ENCODE data around the gene RPS21.

The RPS21 gene

GRCh38 chr20:62369815-62370114 lies 17.1 kb upstream of the RPS21 start:
- Histone ChIP-seq H4K8ac (ENCODE audit: low read length) (peak overlapping the region; percentile 66), H2BK12ac (ENCODE audit: low read length in 2 of 2) (peak overlapping the region; percentile 22 to 95), H3K23ac (ENCODE audit: low read length in 2 of 2) (no peak overlapping the region), H2BK5ac (ENCODE audit: low read depth, low read length, poor library complexity, severe bottlenecking) (peak overlapping the region; percentile 96), H3K27me3 (ENCODE audit: control insufficient read depth in 1 of 2, insufficient read depth in 1 of 2, low read length in 2 of 2) (peaks cover 0 to 3% of the 10 kb centered on the region in 2 experiments), H4K91ac (ENCODE audit: low read length) (peak overlapping the region; percentile 71), H2AFZ (ENCODE audit: low read depth, low read length) (no peak overlapping the region), H3K18ac (ENCODE audit: low read depth in 1 of 2, low read length in 2 of 2) (peak overlapping the region; percentile 49 to 96), H3K4me3 (ENCODE audit: insufficient read depth in 1 of 2, low read depth in 1 of 2, low read length in 2 of 2) (no peak overlapping the region), H3K4ac (ENCODE audit: low read depth in 1 of 2, low read length in 2 of 2) (peak overlapping the region; percentile 67 to 79), H2BK120ac (ENCODE audit: low read depth, low read length) (peak overlapping the region; percentile 77), H3K4me1 (ENCODE audit: control insufficient read depth, insufficient read depth, low read depth, low read length) (peaks cover 71% of the 10 kb centered on the region), H3K4me2 (ENCODE audit: low read length, poor library complexity, severe bottlenecking) (peak overlapping the region; percentile 44), H3K14ac (ENCODE audit: low read length in 2 of 2) (peak overlapping the region in 1 of 2 experiments; percentile 77), H3K9me3 (ENCODE audit: control insufficient read depth, low read length) (no peaks in the 10 kb centered on the region), H2AK5ac (ENCODE audit: low read length, severe bottlenecking) (peak overlapping the region; percentile 85), H2BK15ac (ENCODE audit: low read depth, poor library complexity, severe bottlenecking) (peak overlapping the region; percentile 83), H3K79me1 (replicated peaks; ENCODE audit: low read length, poor library complexity, severe bottlenecking) (no peaks in the 10 kb centered on the region), H3K27ac (ENCODE audit: low read length, poor library complexity, severe bottlenecking) (peak overlapping the region; percentile 93), H3K36me3 (ENCODE audit: control insufficient read depth in 1 of 2, insufficient read depth in 2 of 2, low read depth in 1 of 2, low read length in 2 of 2) (peaks cover 0 to 10% of the 10 kb centered on the region in 2 experiments), H3K9ac (ENCODE audit: low read length) (no peak overlapping the region)
- WGBS: 57% methylated on average over 4 of the region's 4 CpGs
- DNase-seq: no peak

- H2BK15ac ChIP-seq (ENCODE audit: low read depth, poor library complexity, severe bottlenecking): peak overlapping the region; percentile 83
- no peaks in the 10 kb centered on the region for H3K9me3 ChIP-seq (ENCODE audit: control insufficient read depth, low read length)
- H3K4ac ChIP-seq (ENCODE audit: low read depth in 1 of 2, low read length in 2 of 2): peak overlapping the region; percentile 67 to 79
- H2AFZ ChIP-seq (ENCODE audit: low read depth, low read length): no peak overlapping the region
- H3K4me2 ChIP-seq (ENCODE audit: low read length, poor library complexity, severe bottlenecking): peak overlapping the region; percentile 44
- H2BK12ac ChIP-seq (ENCODE audit: low read length in 2 of 2): peak overlapping the region; percentile 94 to 96
- peaks cover 71% of the 10 kb centered on the region for H3K4me1 ChIP-seq (ENCODE audit: control insufficient read depth, insufficient read depth, low read depth, low read length)
- WGBS: 40% methylated on average over 19 of the region's 19 CpGs
- H3K79me1 ChIP-seq (replicated peaks; ENCODE audit: low read length, poor library complexity, severe bottlenecking): no peaks in the 10 kb centered on the region
- H2BK5ac ChIP-seq (ENCODE audit: low read depth, low read length, poor library complexity, severe bottlenecking): peak overlapping the region; percentile 96
- H4K8ac ChIP-seq (ENCODE audit: low read length): peak overlapping the region; percentile 66
- H3K27me3 ChIP-seq (ENCODE audit: control insufficient read depth in 1 of 2, insufficient read depth in 1 of 2, low read length in 2 of 2): peaks cover 0 to 3% of the 10 kb centered on the region in 2 experiments
- H2AK5ac ChIP-seq (ENCODE audit: low read length, severe bottlenecking): peak overlapping the region; percentile 96
- H4K91ac ChIP-seq (ENCODE audit: low read length): peak overlapping the region; percentile 84
- H3K4me3 ChIP-seq (ENCODE audit: insufficient read depth in 1 of 2, low read depth in 1 of 2, low read length in 2 of 2): peak overlapping the region in 1 of 2 experiments; percentile 8
- H3K36me3 ChIP-seq (ENCODE audit: control insufficient read depth in 1 of 2, insufficient read depth in 2 of 2, low read depth in 1 of 2, low read length in 2 of 2): peaks cover 0 to 5% of the 10 kb centered on the region in 2 experiments
- peak overlapping the region; percentile 49 to 96 for H3K18ac ChIP-seq (ENCODE audit: low read depth in 1 of 2, low read length in 2 of 2)
- peak overlapping the region in 1 of 2 experiments; percentile 77 for H3K14ac ChIP-seq (ENCODE audit: low read length in 2 of 2)
- no peak overlapping the region for H3K9ac ChIP-seq (ENCODE audit: low read length)
- H3K27ac ChIP-seq (ENCODE audit: low read length, poor library complexity, severe bottlenecking): peak overlapping the region; percentile 93
- peak overlapping the region; percentile 77 for H2BK120ac ChIP-seq (ENCODE audit: low read depth, low read length)
- DNase-seq: peak; percentile 86
- peak overlapping the region in 1 of 2 experiments; percentile 5 for H3K23ac ChIP-seq (ENCODE audit: low read length in 2 of 2)
Observed at GRCh38 chr20:62370115-62370806, 16.6 kb upstream of the RPS21 start.

DNA sequence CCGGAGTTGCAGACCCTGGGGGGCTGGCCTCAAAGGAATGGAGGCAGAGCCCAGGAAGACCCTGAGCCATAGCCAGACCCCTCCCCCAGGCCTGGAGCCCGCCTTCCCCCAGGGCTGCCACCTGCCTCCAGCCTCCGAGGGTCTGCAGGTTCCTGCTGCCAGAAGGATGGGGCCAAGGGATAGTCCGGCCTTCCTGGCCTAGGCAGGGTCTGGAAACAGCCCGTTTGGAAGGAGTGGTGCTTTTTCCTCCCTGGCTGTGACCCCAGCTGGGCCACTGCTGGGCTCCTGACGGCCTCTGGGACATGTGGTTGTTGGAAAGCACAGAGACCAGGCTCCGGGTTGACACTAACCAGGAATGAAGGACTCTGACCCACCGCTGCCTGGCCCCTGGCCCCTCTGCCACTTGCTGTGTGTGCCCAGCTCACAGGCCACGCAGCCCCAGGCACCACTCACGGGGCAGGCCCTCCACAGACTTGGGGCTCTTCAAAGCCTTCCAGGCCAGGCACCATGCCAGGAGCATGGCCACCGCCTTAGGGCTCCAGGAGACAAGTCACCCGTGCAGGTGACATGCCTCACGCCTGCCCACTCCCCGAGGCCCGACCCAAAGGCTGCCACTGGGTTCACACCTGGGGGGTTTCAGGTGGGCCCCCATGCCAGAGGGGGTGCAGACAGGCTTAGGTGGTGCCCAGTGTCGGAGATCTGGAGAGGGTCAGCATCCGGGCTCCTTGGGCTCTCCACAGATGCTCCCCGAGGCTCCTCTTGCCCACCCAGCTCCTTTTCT lies 15.9 kb upstream of the RPS21 start:
- peaks cover 0 to 2% of the 10 kb centered on the region in 2 experiments for H3K36me3 ChIP-seq (ENCODE audit: control insufficient read depth in 1 of 2, insufficient read depth in 2 of 2, low read depth in 1 of 2, low read length in 2 of 2)
- H3K14ac ChIP-seq (ENCODE audit: low read length in 2 of 2): peak overlapping the region in 1 of 2 experiments; percentile 64
- WGBS: 78% methylated on average over 16 of the region's 18 CpGs

DNA sequence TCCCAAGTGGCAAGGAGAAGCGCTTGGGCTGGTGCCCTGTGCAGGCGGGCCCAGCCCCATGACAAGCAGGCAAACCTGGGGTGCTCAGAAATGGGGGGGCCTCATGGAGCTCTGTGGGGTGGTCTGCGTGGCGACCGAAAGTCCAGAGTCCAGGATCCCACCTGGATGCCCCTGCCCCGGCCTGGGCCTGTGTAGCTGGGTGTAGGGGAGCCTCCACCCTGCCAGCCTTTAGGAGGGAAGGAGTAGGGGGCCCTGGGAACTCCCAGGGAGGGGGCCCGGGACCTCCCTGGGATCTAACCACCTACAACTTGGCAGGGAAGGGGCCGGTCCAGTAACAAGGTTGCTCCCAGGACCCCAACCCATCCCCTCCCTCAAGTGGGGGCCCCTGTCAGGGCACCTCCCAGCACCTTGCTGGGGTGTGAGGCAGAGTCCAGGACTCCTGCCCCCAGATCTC lies 15.3 kb upstream of the RPS21 start:
- 97% methylated on average over 7 of the region's 8 CpGs for WGBS
- H3K14ac ChIP-seq (ENCODE audit: low read length in 2 of 2): no peak overlapping the region
- H3K23ac ChIP-seq (ENCODE audit: low read length in 2 of 2): no peak overlapping the region
- no peak overlapping the region for H2AFZ ChIP-seq (ENCODE audit: low read depth, low read length)
- H3K79me1 ChIP-seq (replicated peaks; ENCODE audit: low read length, poor library complexity, severe bottlenecking): no peaks in the 10 kb centered on the region
- no peak overlapping the region for H3K18ac ChIP-seq (ENCODE audit: low read depth in 1 of 2, low read length in 2 of 2)
- no peaks in the 10 kb centered on the region for H3K9me3 ChIP-seq (ENCODE audit: control insufficient read depth, low read length)
- H2BK12ac ChIP-seq (ENCODE audit: low read length in 2 of 2): peak overlapping the region; percentile 41 to 68
- H4K8ac ChIP-seq (ENCODE audit: low read length): no peak overlapping the region
- no peak overlapping the region for H3K4me2 ChIP-seq (ENCODE audit: low read length, poor library complexity, severe bottlenecking)
- H3K4me3 ChIP-seq (ENCODE audit: insufficient read depth in 1 of 2, low read depth in 1 of 2, low read length in 2 of 2): no peak overlapping the region
- peaks cover 81% of the 10 kb centered on the region for H3K4me1 ChIP-seq (ENCODE audit: control insufficient read depth, insufficient read depth, low read depth, low read length)
- H2AK5ac ChIP-seq (ENCODE audit: low read length, severe bottlenecking): peak overlapping the region; percentile 96
- H3K36me3 ChIP-seq (ENCODE audit: control insufficient read depth in 1 of 2, insufficient read depth in 2 of 2, low read depth in 1 of 2, low read length in 2 of 2): peaks cover 0 to 2% of the 10 kb centered on the region in 2 experiments
- peak overlapping the region; percentile 39 for H2BK15ac ChIP-seq (ENCODE audit: low read depth, poor library complexity, severe bottlenecking)
- H3K4ac ChIP-seq (ENCODE audit: low read depth in 1 of 2, low read length in 2 of 2): peak overlapping the region; percentile 27 to 47
- no peak overlapping the region for H3K9ac ChIP-seq (ENCODE audit: low read length)
- no peak for DNase-seq
- H2BK5ac ChIP-seq (ENCODE audit: low read depth, low read length, poor library complexity, severe bottlenecking): no peak overlapping the region
- no peak overlapping the region for H3K27ac ChIP-seq (ENCODE audit: low read length, poor library complexity, severe bottlenecking)
- H3K27me3 ChIP-seq (ENCODE audit: control insufficient read depth in 1 of 2, insufficient read depth in 1 of 2, low read length in 2 of 2): no peaks in the 10 kb centered on the region
- no peak overlapping the region for H4K91ac ChIP-seq (ENCODE audit: low read length)
- no peak overlapping the region for H2BK120ac ChIP-seq (ENCODE audit: low read depth, low read length)

More for the DNA sequence above, 15.9 kb upstream of the RPS21 start:
- H3K9ac ChIP-seq (ENCODE audit: low read length): no peak overlapping the region
- H4K91ac ChIP-seq (ENCODE audit: low read length): peak overlapping the region; percentile 84
- H3K4me2 ChIP-seq (ENCODE audit: low read length, poor library complexity, severe bottlenecking): no peak overlapping the region
- peak overlapping the region; percentile 96 for H2AK5ac ChIP-seq (ENCODE audit: low read length, severe bottlenecking)
- peak overlapping the region; percentile 93 for H3K27ac ChIP-seq (ENCODE audit: low read length, poor library complexity, severe bottlenecking)
- H3K79me1 ChIP-seq (replicated peaks; ENCODE audit: low read length, poor library complexity, severe bottlenecking): no peaks in the 10 kb centered on the region
- H3K4me3 ChIP-seq (ENCODE audit: insufficient read depth in 1 of 2, low read depth in 1 of 2, low read length in 2 of 2): peak overlapping the region in 1 of 2 experiments; percentile 8
- peak overlapping the region; percentile 71 for H2BK120ac ChIP-seq (ENCODE audit: low read depth, low read length)
- H3K4ac ChIP-seq (ENCODE audit: low read depth in 1 of 2, low read length in 2 of 2): peak overlapping the region; percentile 74 to 76
- H3K9me3 ChIP-seq (ENCODE audit: control insufficient read depth, low read length): no peaks in the 10 kb centered on the region
- DNase-seq: no peak
- peak overlapping the region; percentile 49 to 67 for H3K18ac ChIP-seq (ENCODE audit: low read depth in 1 of 2, low read length in 2 of 2)
- peak overlapping the region; percentile 85 for H2BK15ac ChIP-seq (ENCODE audit: low read depth, poor library complexity, severe bottlenecking)
- no peak overlapping the region for H2AFZ ChIP-seq (ENCODE audit: low read depth, low read length)
- H4K8ac ChIP-seq (ENCODE audit: low read length): peak overlapping the region; percentile 66
- peaks cover 75% of the 10 kb centered on the region for H3K4me1 ChIP-seq (ENCODE audit: control insufficient read depth, insufficient read depth, low read depth, low read length)
- H2BK12ac ChIP-seq (ENCODE audit: low read length in 2 of 2): peak overlapping the region; percentile 96 to 100
- peaks cover 0 to 2% of the 10 kb centered on the region in 2 experiments for H3K27me3 ChIP-seq (ENCODE audit: control insufficient read depth in 1 of 2, insufficient read depth in 1 of 2, low read length in 2 of 2)
- H2BK5ac ChIP-seq (ENCODE audit: low read depth, low read length, poor library complexity, severe bottlenecking): peak overlapping the region; percentile 63
- H3K23ac ChIP-seq (ENCODE audit: low read length in 2 of 2): peak overlapping the region in 1 of 2 experiments; percentile 27

Data from mesenchymal stem cell (in vitro differentiated cells and primary cell).